ENCODE data around the gene LYST.
A peak's percentile ranks its signal among the peaks of the same experiment; 100 is the strongest.
"Not testable (repeated sequence)": the region's sequence is repeated elsewhere in the genome, so short reads cannot be mapped to it uniquely, and the experiment has no call there.

LYST gene

DNA sequence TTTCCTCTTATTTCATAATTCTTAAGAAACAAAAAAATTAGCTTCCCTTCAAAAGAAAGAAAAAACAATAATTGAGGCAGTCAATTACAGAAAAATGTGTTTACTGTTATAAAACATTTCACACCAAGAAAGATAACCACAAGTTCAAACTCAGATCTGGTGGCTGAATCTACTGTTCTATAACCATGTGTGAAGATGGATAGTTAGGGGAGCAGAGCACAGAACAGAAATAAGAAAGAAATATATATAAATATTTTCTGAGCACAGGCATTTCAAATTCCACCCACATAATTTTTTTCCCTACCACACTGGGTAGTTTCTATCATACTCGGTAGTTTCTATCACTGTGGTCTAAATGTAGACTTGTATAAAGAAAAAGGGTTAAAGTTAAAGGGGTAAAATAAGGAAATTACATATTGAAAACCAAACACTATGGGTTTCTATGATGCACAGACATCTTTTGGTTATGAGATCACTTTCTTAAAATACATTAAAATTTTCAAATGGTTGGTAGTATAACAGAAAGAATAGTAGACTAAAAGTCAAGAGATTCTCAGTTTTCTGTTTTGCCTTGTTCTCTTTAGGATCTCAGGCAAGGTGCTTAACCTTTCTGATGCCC is 10.8 kb downstream of the LYST start:
- DNase-seq: no peak

DNA sequence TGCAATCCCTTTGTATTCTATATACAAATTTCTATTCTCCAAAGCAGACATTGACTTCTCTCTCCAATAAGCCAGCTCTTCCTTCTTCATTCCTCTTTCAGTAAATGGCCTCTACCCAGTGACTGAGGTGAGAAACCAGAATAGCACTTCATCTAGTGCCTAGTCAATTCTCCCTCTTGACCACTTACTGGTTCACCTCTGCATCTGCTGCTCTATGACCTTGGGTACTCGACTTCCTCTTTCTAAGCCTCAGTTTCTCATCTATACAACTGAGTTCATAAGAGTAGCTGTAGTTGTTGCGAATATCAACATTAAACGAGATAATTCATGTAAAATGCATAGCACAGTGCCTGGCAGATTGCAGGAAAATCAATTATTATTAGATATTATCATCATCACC is 12.4 kb downstream of the LYST start:
- DNase-seq: no peak

DNA sequence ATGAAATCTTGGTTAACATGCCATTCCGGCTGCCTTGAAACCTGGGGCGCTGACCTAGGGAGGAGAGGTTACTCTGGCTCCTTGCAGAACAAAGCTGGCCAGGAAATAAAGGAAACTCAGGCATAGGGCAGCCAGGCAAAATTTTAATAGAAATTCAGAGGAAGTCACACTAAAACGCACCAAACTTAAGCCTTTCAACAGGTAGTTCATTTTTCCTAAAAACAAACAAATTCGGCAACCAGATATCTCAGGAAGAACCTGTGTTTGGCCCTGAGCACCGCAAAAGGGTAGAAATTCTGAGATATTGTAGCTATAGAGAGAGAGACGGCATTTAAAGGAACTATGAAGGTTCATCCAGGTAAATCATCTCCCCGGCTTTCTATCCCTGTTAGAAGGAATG is 13.1 kb downstream of the LYST start:
- DNase-seq: no peak

DNA sequence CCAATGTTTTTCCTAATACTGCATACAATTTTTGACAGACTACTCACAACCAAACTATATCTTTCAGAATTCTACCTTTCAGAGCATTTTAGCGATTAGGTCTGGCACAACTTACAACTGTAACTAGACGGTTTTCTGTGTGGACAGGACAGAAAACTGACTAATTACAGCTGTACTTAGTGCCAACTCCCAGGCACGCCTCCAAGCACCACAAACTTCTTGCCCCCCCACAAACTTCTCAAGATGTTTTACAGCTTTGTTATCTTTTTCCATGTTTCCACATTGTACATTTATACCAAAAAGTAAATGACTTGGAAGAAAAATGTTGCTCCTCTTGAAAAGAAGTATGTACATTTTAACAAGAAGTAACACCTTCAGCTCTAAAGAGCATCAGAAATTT is 13.8 kb downstream of the LYST start:
- DNase-seq: no peak

DNA sequence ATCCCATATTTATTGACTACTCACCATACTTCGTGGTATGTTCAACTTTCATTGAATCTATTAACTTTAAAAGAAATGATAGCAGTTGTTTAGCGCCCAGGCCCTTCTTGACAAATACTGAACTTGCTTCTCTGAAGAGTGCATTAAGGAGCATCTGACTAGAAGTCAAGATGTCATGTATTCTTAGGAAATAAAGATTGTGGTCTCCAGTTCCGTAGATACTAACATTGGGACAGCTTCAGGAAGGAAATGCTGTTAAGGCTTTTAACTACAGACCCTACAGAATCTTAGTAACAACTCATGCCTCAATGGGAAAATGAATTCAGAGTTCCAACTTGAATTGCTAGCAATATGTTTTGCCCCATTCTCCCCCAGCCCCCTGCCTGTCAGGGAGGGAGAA is 14.8 kb downstream of the LYST start:
- DNase-seq: no peak

DNA sequence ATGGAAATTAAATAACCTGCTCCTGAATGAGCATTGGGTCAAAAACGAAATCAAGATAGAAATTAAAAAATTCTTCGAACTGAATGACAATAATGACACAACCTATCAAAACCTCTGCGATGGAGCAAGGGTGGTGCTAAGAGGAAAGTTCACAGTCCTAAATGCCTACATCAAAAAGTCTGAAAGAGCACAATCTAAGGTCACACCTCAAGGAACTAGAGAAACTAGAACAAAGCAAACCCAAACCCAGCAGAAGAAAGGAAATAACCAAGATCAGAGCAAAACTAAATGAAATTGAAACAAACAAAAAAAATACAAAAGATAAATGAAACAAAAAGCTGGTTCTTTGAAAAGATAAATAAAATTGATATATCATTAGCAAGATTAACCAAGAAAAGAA is 18.5 kb downstream of the LYST start:
- DNase-seq: not testable (repeated sequence)

DNA sequence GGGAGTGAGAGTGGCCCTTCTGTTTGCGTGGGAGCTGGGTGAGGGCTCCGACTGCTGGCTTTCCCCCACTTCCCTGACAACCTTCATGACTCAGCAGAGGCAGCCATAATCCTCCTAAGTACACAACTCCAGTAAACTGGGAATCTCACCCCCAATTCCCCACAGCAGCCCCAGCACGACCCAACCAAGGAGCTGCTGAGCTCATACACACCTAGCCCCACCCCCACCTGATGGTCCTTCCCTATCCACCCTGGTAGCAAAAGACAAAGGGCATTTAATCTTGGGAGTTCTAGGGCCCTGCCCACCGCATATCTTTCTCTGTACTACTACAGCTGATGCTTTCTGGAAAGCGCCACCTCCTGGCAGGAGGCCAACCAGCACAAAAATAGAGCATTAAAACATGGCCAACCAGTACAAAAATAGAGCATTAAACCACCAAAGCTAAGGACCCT is 21.0 kb downstream of the LYST start:
- not testable (repeated sequence) for DNase-seq

DNA sequence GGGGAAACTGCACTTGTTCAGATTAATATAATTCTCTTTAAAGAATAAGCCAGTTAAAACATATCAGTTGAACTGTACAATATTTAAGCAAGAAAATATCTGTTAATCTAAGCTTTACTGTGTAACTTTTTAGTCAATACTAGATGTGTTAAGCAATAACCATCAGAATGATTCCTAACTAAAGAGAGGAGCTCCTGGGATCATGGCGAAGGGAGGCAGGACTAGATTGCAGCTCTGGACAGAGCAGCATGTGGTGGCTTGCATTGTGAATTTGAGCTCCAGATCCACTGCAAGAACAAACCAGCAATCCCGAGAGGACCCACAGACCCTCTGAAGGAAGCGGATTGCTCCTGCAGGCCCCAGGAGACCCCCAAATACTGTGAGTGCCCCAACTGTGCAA is 21.9 kb downstream of the LYST start:
- DNase-seq: no peak

DNA sequence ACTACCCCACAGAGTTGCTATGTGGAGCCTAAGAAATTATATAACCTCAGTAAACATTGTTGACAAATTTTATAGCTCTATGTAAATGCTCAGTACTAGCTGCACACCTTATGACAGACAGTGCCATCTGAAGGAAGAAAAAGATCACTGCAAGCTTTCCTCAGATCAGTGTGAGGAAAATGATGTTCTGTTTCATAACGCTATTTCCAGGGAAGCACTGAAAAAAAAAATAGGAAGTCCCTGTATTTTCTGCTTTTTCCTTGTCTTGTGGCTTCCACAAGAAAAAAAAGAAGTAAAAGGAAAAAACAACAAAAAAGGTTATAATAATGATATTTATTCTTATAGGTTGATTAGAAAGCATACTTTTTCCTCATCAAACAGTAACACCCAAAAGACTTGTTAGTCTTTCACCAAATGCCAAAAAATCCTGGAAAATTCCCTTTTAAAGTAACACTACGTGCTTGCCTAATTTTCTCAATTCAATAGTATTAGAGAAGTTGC is 23.2 kb downstream of the LYST start:
- no peak for DNase-seq

DNA sequence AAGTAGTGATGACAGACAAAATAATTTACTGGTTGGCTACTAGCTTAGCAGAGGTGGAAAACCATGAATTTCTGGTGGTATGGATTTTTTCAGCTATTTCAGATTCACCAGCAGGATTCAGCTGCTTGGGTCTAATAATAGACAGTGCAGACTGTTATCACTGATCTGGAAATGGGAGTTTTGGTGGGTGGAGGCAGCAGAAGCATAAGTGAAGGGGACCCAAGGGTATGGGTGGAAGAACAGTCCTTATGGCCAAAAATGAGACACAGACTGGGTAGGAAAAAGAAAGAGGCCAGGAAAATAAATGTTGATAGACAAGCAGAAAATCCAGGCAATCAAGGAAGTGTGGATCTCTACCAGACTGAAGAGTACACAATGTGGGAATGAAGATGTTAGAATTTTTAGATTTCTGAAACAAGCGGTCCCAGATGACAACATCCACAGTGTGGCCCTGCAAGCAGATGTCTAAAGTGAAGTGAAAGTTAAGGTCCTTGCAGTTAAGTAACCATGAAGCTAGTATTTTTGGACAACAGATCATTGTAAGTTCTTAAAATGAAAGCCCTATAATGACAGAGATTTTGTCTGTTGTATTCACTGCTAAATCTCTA is 24.7 kb downstream of the LYST start:
- DNase-seq: no peak

DNA sequence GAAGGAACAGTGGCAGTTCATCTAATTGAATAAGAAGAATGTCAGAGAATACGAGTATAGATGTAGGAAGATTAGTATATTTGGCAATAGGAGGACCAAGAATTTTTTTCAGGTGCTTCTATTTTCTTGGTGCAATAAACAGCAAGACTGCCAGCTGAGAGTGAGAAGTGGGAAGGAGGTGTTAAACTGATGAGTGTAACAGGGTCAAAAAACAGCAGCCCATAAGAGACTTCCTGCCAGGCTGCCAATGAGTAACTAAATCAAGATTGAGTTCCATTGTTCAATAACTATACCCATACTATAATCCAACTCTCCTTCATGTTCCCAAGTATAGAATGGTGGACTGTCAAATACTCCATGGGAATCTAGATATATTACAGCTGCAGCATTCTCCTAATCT is 28.7 kb downstream of the LYST start:
- DNase-seq: no peak

DNA sequence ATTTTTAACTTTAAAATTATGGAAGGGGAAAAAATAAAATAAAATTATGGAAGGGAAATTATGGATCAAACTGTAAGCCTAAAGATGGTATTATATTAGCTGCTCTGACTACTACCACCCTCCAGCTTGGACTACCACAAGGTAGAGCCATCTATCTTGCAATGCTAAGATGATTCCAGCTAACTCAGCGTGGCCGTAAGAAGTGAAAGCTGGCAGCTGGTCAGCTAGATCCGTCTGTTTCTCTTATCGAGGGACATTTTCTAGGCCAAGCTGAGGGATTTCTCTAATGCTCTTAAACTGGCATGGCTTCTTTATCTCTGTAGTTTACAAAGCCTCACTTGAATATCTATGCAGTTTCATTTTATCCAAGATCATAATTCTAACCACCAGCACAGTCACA is 31.5 kb downstream of the LYST start:
- no peak for DNase-seq

DNA sequence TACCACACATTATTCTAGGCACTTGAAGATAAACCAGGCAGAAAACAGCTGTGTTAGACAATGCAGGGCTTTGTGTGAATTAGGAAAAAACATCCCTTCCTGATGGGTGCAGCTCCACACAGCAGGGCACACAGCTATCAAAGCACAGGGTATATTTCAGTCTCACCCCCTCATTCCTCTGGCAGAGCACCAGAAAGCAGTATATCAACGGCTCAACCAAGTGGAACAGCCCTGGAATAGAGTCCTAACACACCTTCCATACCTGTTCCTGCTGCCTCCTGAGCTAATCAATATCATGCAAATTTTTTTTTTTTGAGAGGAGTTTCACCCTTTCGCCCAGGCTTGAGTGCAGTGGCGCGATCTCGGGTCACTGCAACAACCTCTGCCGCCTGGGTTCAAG is 32.1 kb downstream of the LYST start:
- DNase-seq: no peak

DNA sequence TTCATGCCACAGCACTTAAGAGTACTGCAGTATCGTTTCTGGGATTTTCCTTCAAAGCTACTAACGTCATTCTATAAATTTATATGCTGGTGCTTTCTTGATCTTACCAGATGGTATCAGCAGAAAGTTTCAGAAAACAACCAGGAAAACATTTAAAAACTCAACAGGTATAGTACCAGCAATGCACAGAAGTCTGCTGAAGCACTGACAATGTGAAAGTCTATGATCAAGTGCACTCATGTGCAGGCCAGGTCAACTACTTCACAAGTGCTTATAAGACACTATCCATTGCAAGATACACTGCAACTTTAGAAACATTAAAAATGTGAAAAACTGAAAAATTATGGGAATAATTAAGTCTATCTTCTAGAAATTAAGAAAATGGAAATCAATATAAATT is 34.7 kb downstream of the LYST start:
- DNase-seq: no peak

DNA sequence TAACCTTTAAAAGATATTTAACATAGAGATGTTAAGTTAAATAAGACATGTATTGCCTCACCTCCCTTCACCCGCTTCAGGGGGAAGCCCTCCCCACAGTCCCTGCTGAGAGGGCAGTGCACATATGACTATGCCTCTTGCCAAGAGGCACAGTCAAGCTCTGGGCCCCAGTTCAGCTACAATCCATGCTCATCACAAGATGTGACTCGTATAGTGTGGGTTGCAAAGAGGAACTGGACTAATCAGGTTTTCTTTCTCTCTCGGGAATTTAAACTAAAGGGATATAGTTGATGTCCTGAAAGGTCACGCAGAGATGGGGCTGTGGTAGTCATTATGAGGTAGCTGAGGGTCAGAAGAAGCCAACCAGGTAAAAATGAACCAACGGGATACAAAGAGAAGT is 35.6 kb downstream of the LYST start:
- DNase-seq: peak; percentile 64

DNA sequence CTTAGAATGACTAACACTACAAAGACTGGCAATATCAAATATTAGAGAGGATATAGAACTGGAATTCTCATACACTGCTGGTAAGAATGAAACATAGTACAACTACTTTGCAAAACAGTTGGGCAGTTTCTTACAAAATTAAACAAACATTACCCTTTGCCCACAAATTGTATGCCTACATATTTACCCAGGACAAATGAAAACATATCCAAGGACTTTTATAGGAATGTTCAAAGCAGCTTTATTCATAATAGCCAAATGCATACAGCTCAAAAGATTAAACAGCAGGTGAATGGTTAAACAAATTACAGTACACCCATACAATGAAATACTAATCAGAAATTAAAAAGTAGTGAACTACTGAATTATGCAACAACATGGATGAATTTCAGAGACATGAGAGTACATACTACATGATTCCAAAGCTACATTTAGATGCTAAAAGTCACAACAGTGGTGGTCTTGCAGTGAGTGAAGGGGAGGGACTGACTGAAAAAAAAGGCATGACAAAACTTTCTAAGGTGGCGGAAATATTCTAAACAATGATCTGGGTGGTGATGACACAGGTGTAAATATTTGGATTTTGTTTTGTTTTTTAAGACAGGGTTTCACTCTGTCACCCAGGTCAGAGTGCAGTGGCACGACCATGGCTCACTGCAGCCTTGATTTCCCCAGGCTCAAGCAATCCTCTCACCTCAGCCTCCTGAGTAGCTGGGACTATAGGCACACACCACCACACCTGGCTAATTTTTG is 40.4 kb downstream of the LYST start:
- DNase-seq: no peak

DNA sequence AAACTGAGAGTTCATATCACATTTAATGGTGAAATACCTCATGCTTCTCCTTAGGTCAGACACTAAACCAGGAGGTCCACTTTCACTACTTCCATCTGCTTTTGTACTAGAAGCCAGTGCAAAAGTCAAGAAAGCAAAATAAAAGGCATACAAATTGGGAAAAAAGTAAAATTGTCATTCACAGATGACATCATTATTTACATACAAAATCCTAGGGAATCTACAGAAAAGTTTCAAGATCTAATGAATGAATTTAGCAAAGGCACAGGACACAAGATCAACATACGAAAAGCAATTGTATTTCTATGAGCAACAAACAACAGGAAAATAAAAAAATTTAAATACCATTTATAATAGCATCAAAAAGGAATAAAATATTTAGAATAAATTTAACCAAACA is 41.5 kb downstream of the LYST start:
- no peak for DNase-seq

DNA sequence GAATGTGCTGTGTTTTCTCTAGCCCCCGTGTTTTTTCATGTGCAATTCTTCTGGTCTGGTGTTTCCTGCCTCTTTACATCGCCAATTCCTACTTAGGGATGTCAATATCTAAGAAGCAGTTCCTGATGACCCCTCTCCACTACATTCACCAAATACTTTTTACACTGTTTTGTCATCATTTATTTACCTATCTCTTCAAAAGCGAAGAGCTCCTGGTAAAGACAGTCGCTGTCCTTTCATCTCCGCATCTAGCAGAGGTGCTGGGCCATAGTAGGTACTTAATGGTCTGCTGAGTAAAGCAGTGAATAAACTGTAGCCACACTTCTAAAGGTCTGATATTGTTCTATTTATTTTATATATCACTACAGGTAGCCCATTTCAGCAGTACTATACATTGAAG is 43.0 kb downstream of the LYST start:
- no peak for DNase-seq

DNA sequence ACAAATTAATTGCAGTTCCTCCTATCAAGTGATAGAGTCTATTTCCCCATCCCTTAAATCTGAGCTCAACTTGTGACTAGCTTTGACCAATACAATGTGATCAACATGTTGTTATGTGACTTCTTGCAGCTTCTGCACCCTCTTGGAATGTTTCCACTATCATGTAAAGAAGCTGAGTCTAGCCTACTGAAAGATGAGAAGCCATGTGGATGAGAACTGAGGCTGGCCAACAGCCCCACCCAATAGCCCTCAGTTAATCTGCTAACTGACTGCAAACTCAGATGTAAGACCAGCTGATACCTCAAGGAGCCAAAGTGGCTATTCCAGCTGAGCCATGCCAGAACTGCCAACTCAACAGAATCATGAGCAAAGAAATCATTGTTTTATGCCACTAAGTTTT is 44.0 kb downstream of the LYST start:
- no peak for DNase-seq

DNA sequence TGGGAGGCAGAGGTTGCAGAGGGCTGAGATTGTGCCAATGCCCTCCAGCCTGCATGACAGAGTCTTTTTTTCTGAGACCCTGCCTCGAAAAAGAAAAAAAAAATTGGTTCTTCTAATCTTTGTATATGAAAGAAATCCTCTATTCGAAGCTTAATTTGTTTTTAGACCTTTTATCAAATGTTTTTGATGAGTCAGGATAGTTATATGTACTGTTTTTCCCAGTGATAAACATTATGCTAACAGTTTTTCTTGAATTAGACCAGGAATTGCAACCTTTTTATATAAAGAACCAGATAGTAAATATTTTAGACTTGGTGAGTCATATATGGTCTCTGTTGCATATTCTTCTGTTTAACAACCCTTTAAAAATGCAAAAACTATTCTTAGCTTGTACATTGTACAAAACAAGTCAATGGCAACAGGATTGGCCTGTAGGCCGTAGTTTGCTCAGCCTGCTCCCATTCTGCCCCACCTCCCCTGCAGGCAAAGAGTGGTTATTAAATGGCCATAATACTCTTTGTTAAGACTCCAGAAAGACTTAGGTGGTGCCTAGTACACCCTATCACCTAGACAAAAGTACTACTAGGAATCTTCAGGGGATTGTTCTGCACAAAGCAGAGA is 45.2 kb downstream of the LYST start:
- no peak for DNase-seq

DNA sequence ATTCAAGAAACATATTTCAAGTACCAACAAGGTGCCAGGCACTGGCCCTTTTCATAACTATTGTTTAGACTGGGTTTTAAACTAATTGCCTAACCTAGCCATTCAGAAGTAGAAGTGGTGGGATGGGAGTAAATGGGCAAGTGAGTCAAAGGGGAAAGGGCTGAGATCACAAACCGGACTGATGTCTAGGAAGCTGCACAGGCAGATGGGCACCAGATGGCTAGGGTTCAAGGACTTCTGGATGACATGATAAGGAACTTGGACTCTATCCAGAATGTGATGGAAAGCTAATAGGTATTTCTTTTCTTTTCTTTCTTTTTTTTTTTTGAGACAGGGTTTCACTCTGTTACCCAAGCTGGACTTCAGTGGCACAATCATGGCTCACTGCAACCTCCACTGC is 46.6 kb downstream of the LYST start:
- no peak for DNase-seq

DNA sequence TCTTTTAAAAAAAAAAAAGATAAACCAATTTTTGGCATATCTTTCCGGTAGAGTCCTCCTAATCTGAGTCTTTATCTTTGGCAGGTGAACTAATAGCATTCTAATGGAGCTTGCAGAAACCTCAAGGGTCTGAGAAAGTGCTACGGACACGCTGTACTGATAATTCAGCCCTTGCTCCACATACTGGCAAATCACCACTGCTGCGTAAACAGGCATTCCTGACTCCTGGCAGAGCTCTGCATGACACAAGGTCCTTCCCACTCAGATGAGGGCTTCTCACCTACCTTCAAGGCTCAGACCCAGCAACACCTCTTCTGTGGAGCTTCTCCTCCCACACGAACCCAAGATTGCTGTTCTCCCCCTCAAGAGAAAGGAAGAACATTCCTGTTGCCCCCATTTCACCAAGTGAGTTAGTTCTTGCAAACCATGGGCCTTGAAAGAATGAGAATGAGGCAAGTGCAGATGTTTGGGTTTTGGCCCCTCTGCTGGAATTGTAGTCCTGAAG is 48.0 kb downstream of the LYST start:
- DNase-seq: no peak

DNA sequence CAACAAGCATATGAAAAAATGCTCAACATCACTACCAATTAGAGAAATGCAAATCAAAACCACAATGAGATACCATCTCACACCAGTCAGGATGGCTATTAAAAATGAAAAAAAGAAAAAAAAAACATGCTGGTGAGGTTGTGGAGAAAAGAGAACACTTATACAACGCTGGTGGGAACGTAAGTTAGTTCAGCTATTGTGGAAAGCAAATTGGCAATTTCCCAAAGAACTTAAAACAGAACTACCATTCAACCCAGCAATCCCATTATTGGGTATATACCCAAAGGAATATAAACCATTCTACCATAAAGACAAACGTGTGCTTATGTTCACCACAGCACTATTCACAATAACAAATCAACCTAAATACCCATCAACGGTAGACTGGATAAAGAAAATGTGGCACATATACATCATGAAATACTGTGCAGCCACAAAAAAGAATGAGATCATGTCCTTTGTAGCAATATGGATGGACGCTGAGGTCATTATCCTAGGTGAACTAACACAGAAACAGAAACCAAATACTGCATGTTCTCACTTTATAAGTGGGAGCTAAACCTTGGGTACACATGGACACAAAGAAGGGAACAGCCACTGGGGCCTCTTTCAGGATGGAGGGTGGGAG is 49.5 kb downstream of the LYST start:
- DNase-seq: no peak
